Parathyroid adenoma (tissue), 2 donors: Measurements from ENCODE around the gene DRAM1.

Experiments
- H2AFZ ChIP-seq: fragments of 300-600 bp; sonication (generic); one replicate; pipeline ENCODE4 v1.7.0; 2017; ENCODE audit warnings: antibody characterized with exemption, mild to moderate bottlenecking
- H3K27ac ChIP-seq: fragments of 300-600 bp; sonication (generic); one replicate; pipeline ENCODE4 v1.7.0; 2017
- H3K27me3 ChIP-seq: fragments of 300-600 bp; sonication (generic); one replicate; pipeline ENCODE4 v1.7.0; 2017; ENCODE audit warnings: low read length; ENCODE audit not compliant: control insufficient read depth, insufficient read depth
- H3K36me3 ChIP-seq: fragments of 300-600 bp; sonication (generic); one replicate; pipeline ENCODE4 v1.7.0; 2017; ENCODE audit warnings: low read length; ENCODE audit not compliant: control insufficient read depth, insufficient read depth
- H3K4me1 ChIP-seq: fragments of 300-600 bp; sonication (generic); one replicate; pipeline ENCODE4 v1.7.0; 2017; ENCODE audit warnings: control low read depth
- H3K4me2 ChIP-seq: fragments of 300-600 bp; sonication (generic); one replicate; pipeline ENCODE4 v1.7.0; 2017; ENCODE audit warnings: low read length
- H3K4me3 ChIP-seq: fragments of 300-600 bp; sonication (generic); one replicate; pipeline ENCODE4 v1.7.0; 2017; ENCODE audit warnings: low read depth, low read length
- H3K79me2 ChIP-seq: fragments of 300-600 bp; sonication (generic); one replicate; pipeline ENCODE4 v1.7.0; 2017; ENCODE audit warnings: control low read depth
- H3K9ac ChIP-seq: fragments of 300-600 bp; sonication (generic); one replicate; pipeline ENCODE4 v1.7.0; 2017; ENCODE audit warnings: mild to moderate bottlenecking
- H3K9me3 ChIP-seq: fragments of 300-600 bp; sonication (generic); one replicate; pipeline ENCODE4 v1.7.0; 2017; ENCODE audit warnings: low read length; ENCODE audit not compliant: control insufficient read depth
- TF ChIP-seq, protein P1 (sequence below): fragments of 300-600 bp; sonication (generic); IDR thresholded peaks from one replicate; pipeline ENCODE4 v1.7.0; 2017; ENCODE audit warnings: antibody characterized with exemption, mild to moderate bottlenecking
- donor health status: primary hyperparathyroidism.

Gene DRAM1

DNA sequence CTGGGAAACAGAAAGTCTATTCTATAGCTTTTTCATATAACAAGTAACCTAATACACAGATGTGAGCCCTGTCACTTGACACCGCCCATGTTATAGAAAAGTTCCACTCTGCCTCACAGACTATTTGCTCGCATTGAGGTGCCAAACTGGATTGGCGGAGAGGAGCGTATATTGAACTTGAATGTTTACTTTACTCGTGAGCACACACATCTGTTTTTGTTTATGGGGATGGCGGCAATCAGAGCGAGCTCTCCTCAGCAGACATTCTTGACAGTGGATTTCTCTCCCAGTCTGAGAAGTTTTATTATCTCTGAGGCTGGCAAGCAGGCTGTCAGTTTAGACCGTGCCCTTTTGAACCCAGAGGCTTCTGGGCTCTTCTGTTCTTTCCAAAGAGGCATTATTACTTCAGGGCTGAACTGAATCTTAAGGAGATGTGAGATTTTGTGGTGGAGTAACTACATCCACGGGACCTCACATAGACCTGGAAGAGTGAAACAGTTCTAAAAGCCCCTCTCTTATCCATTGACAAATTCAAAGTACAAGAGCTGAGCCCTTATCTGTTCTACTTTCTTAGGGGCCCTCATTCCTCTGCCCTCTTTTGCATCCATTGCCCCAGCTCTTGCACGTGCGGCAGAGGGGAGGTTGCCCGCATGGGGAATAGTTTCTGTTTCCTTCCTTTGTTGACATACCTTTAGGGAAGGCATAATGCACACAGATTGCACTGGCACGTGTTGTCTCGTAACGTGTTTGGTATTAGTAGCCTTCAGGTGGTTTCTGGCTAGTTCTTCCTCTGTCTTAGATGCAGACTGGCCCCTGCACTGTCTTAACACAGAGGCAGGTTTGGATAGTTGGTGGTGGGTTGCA lies 68.2 kb downstream of the DRAM1 start:
- Histone ChIP-seq H3K4me1 (no peaks in the 10 kb centered on the region), H3K27me3 (no peaks in the 10 kb centered on the region), H2AFZ (no peak overlapping the region), H3K4me3 (no peak overlapping the region), H3K79me2 (no peaks in the 10 kb centered on the region), H3K27ac (no peak overlapping the region), H3K9me3 (no peaks in the 10 kb centered on the region), H3K9ac (no peak overlapping the region), H3K4me2 (no peak overlapping the region), H3K36me3 (no peaks in the 10 kb centered on the region)
- TF ChIP-seq, protein P1, sequence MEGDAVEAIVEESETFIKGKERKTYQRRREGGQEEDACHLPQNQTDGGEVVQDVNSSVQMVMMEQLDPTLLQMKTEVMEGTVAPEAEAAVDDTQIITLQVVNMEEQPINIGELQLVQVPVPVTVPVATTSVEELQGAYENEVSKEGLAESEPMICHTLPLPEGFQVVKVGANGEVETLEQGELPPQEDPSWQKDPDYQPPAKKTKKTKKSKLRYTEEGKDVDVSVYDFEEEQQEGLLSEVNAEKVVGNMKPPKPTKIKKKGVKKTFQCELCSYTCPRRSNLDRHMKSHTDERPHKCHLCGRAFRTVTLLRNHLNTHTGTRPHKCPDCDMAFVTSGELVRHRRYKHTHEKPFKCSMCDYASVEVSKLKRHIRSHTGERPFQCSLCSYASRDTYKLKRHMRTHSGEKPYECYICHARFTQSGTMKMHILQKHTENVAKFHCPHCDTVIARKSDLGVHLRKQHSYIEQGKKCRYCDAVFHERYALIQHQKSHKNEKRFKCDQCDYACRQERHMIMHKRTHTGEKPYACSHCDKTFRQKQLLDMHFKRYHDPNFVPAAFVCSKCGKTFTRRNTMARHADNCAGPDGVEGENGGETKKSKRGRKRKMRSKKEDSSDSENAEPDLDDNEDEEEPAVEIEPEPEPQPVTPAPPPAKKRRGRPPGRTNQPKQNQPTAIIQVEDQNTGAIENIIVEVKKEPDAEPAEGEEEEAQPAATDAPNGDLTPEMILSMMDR = no peak

DNA sequence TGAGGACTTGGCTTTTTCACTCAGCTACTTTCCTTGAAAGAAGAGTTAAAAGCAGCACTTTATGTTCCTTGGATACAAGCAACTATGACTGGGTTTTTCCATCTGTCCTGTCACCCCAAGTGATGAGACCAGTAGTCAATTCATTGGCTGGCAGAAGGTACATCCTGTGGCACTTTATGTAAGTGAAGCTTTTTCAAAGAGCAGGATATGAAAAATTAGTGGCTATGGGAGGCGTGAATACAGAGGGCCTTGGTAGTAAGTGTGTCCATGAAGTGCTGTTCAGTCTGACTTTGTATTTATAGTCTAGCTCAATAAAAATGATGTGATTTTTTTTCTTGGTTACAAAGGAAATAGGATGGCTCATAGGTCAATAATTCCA lies 68.8 kb downstream of the DRAM1 start:
- no peak overlapping the region for H3K9ac ChIP-seq
- H3K4me3 ChIP-seq = no peak overlapping the region
- H2AFZ ChIP-seq = no peak overlapping the region
- no peaks in the 10 kb centered on the region for H3K4me1 ChIP-seq
- H3K9me3 ChIP-seq = no peaks in the 10 kb centered on the region
- H3K79me2 ChIP-seq = no peaks in the 10 kb centered on the region
- TF ChIP-seq, protein P1 = no peak
- H3K27ac ChIP-seq = no peak overlapping the region
- no peaks in the 10 kb centered on the region for H3K27me3 ChIP-seq
- H3K4me2 ChIP-seq = no peak overlapping the region
- no peaks in the 10 kb centered on the region for H3K36me3 ChIP-seq

DNA sequence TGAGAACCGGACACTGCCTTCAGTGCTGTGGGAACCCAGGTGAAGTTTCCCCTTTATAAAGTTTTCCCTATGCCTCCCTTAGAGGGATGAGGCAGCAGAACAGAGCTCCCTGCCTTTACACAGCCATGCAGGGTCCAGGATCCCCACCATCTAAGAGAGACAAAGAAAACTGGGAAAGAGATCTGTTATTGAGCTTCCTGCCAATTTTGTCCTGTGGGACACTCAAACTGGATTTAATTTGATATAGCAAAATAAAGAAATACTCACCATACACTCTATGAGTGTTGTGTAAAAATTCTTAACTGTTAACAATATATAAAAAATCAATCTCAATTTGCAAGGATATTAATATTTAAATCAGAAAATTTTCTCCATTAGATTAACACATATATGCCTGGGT lies 69.9 kb downstream of the DRAM1 start:
- TF ChIP-seq, protein P1 = no peak
- Histone ChIP-seq H3K36me3 (no peaks in the 10 kb centered on the region), H3K4me2 (no peak overlapping the region), H3K9me3 (no peaks in the 10 kb centered on the region), H3K4me3 (no peak overlapping the region), H2AFZ (no peak overlapping the region), H3K27ac (no peak overlapping the region), H3K79me2 (no peaks in the 10 kb centered on the region), H3K9ac (no peak overlapping the region), H3K4me1 (no peaks in the 10 kb centered on the region), H3K27me3 (no peaks in the 10 kb centered on the region)

DNA sequence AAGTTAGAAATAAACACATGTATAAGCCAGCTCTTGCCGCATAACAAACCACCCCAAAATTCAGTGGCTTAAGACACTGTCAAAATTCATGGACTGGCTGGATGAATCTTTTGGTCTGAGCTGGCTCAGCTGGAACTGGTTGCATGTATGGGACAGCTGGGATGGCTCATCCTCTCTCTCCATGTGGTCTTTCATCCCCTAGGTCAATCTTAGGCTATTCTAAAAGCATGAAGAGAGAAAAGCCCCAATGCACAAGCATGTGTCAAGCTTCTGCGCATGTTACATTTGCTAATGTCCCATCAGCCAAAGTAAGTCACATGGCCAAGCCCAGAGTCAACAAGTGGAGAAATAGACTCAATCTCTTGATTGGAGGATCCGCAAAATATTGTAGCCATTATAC lies 71.0 kb downstream of the DRAM1 start:
- H3K27me3 ChIP-seq = no peaks in the 10 kb centered on the region
- no peaks in the 10 kb centered on the region for H3K9me3 ChIP-seq
- no peak overlapping the region for H3K9ac ChIP-seq
- H3K4me1 ChIP-seq = no peaks in the 10 kb centered on the region
- H3K4me3 ChIP-seq = no peak overlapping the region
- no peaks in the 10 kb centered on the region for H3K36me3 ChIP-seq
- H3K79me2 ChIP-seq = no peaks in the 10 kb centered on the region
- H3K27ac ChIP-seq = no peak overlapping the region
- TF ChIP-seq, protein P1 = no peak
- no peak overlapping the region for H2AFZ ChIP-seq
- H3K4me2 ChIP-seq = no peak overlapping the region
